DOHH2 (cell line): ENCODE results near the gene TTC7B.

Source experiments
- H3F3A ChIP-seq: fragments of 200-600 bp; sonication (generic), shearing (Covaris generic); 2 replicates; pipeline ENCODE4 v1.6.0; 2016; ENCODE audit warnings: antibody characterized with exemption, mild to moderate bottlenecking; ENCODE audit not compliant: control insufficient read depth, insufficient read depth
- H3K27ac ChIP-seq: fragments of 200-600 bp; sonication (generic); 2 replicates; pipeline ENCODE4 v1.5.1; 2014; ENCODE audit warnings: low read depth, mild to moderate bottlenecking, low read length, moderate library complexity
- H3K27me3 ChIP-seq: fragments of 200-600 bp; sonication (generic); 2 replicates; pipeline ENCODE4 v1.6.1; 2014; ENCODE audit warnings: mild to moderate bottlenecking, low read length, mixed read lengths; ENCODE audit not compliant: control insufficient read depth
- H3K36me3 ChIP-seq: fragments of 200-600 bp; sonication (generic); 2 replicates; pipeline ENCODE4 v1.6.1; 2014; ENCODE audit warnings: mild to moderate bottlenecking, low read length, moderate library complexity, mixed read lengths; ENCODE audit not compliant: control insufficient read depth
- H3K4me1 ChIP-seq: fragments of 200-600 bp; sonication (generic); 2 replicates; pipeline ENCODE4 v1.6.1; 2014; ENCODE audit warnings: mild to moderate bottlenecking, low read length, mixed read lengths; ENCODE audit not compliant: control insufficient read depth
- H3K4me2 ChIP-seq: fragments of 200-600 bp; sonication (generic); 2 replicates; pipeline ENCODE4 v1.6.0; 2014; ENCODE audit warnings: mild to moderate bottlenecking, low read length, moderate library complexity
- H3K4me3 ChIP-seq: fragments of 200-600 bp; sonication (generic); 2 replicates; pipeline ENCODE4 v1.5.1; 2014; ENCODE audit warnings: mild to moderate bottlenecking, low read length, mixed read lengths
- H3K79me2 ChIP-seq: fragments of 200-600 bp; sonication (generic); 2 replicates; pipeline ENCODE4 v1.6.1; 2014; ENCODE audit warnings: mild to moderate bottlenecking, low read length, mixed read lengths; ENCODE audit not compliant: control insufficient read depth
- H3K9me2 ChIP-seq: fragments of 200-600 bp; sonication (generic); replicated peaks from 2 replicates; pipeline ENCODE4 v1.6.1; 2014; ENCODE audit warnings: mild to moderate bottlenecking, low read length, mixed read lengths; ENCODE audit not compliant: control insufficient read depth
- H3K9me3 ChIP-seq: fragments of 200-600 bp; sonication (generic); 2 replicates; pipeline ENCODE4 v1.6.1; 2014; ENCODE audit warnings: antibody characterized with exemption, low read length, mixed read lengths; ENCODE audit not compliant: control insufficient read depth, insufficient read depth
- H4K20me1 ChIP-seq: fragments of 200-600 bp; sonication (generic); 2 replicates; pipeline ENCODE4 v1.6.0; 2014; ENCODE audit warnings: low read depth, mild to moderate bottlenecking, antibody characterized with exemption, low read length, moderate library complexity; ENCODE audit not compliant: control insufficient read depth, insufficient read depth
- CTCF ChIP-seq: fragments of 200-600 bp; sonication (generic); IDR thresholded peaks from one replicate; pipeline ENCODE4 v1.5.1; 2014; ENCODE audit warnings: antibody characterized with exemption, mild to moderate bottlenecking, low read depth, low read length; ENCODE audit not compliant: poor library complexity, severe bottlenecking
- EZH2phosphoT487 ChIP-seq: fragments of 200-600 bp; sonication (generic); IDR thresholded peaks from 2 replicates; pipeline ENCODE4 v1.6.1; 2017; ENCODE audit warnings: borderline replicate concordance, mild to moderate bottlenecking, antibody characterized with exemption, low read length, moderate library complexity, mixed read lengths

Gene TTC7B

GRCh38 chr14:90573385-90574105 is 242.7 kb downstream of the TTC7B start:
- H3K36me3 ChIP-seq = no peaks in the 10 kb centered on the region
- H4K20me1 ChIP-seq = no peaks in the 10 kb centered on the region
- TF ChIP-seq EZH2phosphoT487 (no peak), CTCF (no peak)
- no peaks in the 10 kb centered on the region for H3K27me3 ChIP-seq
- H3K4me1 ChIP-seq = no peaks in the 10 kb centered on the region
- H3F3A ChIP-seq = no peaks in the 10 kb centered on the region
- no peaks in the 10 kb centered on the region for H3K9me2 ChIP-seq
- no peaks in the 10 kb centered on the region for H3K9me3 ChIP-seq
- H3K27ac ChIP-seq = no peak overlapping the region
- no peaks in the 10 kb centered on the region for H3K79me2 ChIP-seq
- no peak overlapping the region for H3K4me3 ChIP-seq
- no peak overlapping the region for H3K4me2 ChIP-seq

DNA sequence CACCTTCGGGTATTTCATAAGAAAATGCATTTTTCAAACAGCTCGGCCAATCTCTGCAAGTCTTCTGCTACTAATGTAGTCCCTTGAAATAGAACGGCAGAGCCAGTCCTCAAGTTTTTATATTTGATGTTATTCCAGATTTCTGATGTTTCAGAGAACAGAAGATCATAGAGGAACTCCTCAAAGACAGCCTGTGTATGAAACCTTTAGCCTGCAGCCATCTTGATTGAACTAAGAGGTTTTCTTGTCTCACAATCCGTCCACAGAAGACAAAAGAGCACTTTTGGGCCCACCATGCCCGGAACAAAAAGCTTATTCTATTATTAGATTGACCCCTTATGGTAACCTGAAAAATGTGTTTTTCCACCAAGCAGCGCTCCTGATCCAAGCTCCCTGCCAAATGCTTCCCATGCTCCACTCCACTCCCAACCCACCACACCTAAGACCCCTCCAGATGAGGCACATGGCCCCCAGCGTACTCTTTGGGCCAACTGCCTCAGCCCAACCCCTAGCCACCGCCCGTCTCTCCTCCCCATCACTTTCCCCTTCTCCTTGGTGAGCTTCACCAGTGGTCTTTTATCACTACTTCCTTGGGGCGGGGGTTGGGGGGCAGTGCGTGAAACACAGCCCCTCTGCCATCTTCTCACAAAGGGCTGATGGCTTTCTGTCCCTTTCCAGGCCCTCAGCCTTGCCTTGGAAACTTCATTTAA is 243.6 kb downstream of the TTC7B start:
- Histone ChIP-seq H4K20me1 (no peaks in the 10 kb centered on the region), H3K9me2 (no peaks in the 10 kb centered on the region), H3K9me3 (no peaks in the 10 kb centered on the region), H3K27me3 (no peaks in the 10 kb centered on the region), H3K79me2 (no peaks in the 10 kb centered on the region), H3K4me3 (no peak overlapping the region), H3K4me2 (no peak overlapping the region), H3K27ac (no peak overlapping the region), H3F3A (no peaks in the 10 kb centered on the region), H3K4me1 (no peaks in the 10 kb centered on the region), H3K36me3 (no peaks in the 10 kb centered on the region)
- TF ChIP-seq CTCF = no peak
- TF ChIP-seq EZH2phosphoT487 = no peak

GRCh38 chr14:90571149-90571947 is 244.9 kb downstream of the TTC7B start:
- H3K9me3 ChIP-seq = no peaks in the 10 kb centered on the region
- H3K4me3 ChIP-seq = no peak overlapping the region
- TF ChIP-seq CTCF = no peak
- no peak for TF ChIP-seq EZH2phosphoT487
- H3K79me2 ChIP-seq = no peaks in the 10 kb centered on the region
- no peaks in the 10 kb centered on the region for H3K36me3 ChIP-seq
- no peak overlapping the region for H3K4me2 ChIP-seq
- H4K20me1 ChIP-seq = no peaks in the 10 kb centered on the region
- H3F3A ChIP-seq = no peaks in the 10 kb centered on the region
- no peaks in the 10 kb centered on the region for H3K9me2 ChIP-seq
- H3K27me3 ChIP-seq = no peaks in the 10 kb centered on the region
- no peaks in the 10 kb centered on the region for H3K4me1 ChIP-seq
- H3K27ac ChIP-seq = no peak overlapping the region
